Activated naive CD4-positive, alpha-beta T cell treated with anti-CD3 and anti-CD28 coated beads, Interleukin-2, amount 50 U/mL, for 72 hours (primary cell): ENCODE data around the gene HMGN3. TPM values are rescaled to one million over a fixed set of nuclear protein-coding genes. Genes with fewer than 3 reads are reported as not detected.

ENCODE experiments used
- ATAC-seq, 2 donors: fragments of 150-1000 bp; cut with Tn5 transposase; 2 replicates each; pipeline ENCODE4 v1.10.0; 2021; ENCODE audit warnings: mild to moderate bottlenecking in 2 of 2, moderate library complexity in 2 of 2
- DNase-seq, 2 donors: peaks; one replicate each; pipeline ENCODE4 v3.0.0; 2021 to 2022; ENCODE audit warnings: low spot score in 2 of 2
- H3K27ac Mint-ChIP-seq, 2 donors: one replicate each; pipeline ENCODE4 v1.8.0; 2022; ENCODE audit warnings: mild to moderate bottlenecking in 2 of 2, mixed read lengths in 2 of 2
- H3K36me3 Mint-ChIP-seq, 2 donors: one replicate each; pipeline ENCODE4 v1.8.0; 2022; ENCODE audit warnings: mixed read lengths in 2 of 2
- H3K9me3 Mint-ChIP-seq, 2 donors: one replicate each; pipeline ENCODE4 v1.8.0; 2022; ENCODE audit warnings: mixed read lengths in 2 of 2
- total RNA-seq, 2 donors: library from RNA; stranded (reverse); gene quantifications; one replicate each; pipeline ENCODE4 v1.2.3, GENCODE V29; 2022

Gene HMGN3
- total RNA-seq, 2 donors from 2014 or later: 49.8 to 57.0 TPM

DNA sequence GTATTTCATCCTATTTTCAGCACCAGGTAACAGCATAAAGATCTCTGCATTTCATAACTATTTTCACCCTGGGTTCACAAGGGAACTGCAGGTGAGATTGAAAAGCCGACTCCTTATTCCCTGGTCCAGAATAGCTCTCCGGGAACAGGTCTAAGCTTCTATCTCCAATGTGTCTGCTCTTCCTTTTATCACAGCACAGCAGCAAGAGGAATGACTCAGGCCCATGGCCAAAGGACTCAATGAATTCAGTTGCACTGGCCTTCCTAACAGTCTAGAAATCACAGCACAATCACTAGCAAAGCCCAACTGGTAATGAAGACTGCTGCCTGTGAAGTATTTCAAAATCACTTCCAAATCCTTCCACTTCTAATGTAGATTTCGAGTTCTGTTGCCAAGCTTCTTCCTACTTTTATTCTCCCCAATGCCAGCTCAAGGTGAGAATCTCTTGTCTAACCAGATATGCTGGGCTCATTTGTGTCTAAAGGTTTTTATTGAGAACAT lies 30.7 kb downstream of the HMGN3 start:
- Mint-ChIP-seq H3K27ac (no peak overlapping the region), H3K36me3 (peaks cover 11 to 22% of the 10 kb centered on the region in 2 donors), H3K9me3 (no peaks in the 10 kb centered on the region)
- no peak for ATAC-seq
- no peak for DNase-seq

DNA sequence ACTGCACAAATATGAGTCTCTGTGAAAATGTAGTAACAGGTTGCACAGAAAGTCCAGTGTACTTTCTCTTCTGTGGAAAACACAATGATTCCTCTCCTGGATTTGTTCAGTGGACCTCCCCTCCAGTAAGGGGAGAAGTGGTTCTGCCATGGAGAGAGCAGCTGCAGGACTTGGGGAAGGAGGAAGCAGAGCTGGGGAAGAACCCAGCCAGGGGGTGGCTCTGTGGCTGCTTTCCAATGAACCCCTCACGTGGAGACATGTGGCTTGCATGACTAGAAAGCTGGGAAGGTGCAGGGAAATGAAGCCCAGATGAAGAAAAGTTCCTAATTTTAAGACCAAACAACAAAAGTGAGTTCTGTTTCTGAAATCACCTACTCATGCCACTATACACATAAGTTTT lies 31.9 kb downstream of the HMGN3 start:
- H3K36me3 Mint-ChIP-seq: peaks cover 10 to 21% of the 10 kb centered on the region in 2 donors
- ATAC-seq: no peak
- H3K9me3 Mint-ChIP-seq: no peaks in the 10 kb centered on the region
- peak overlapping the region in 1 of 2 donors; percentile 32 for H3K27ac Mint-ChIP-seq
- DNase-seq: no peak

DNA sequence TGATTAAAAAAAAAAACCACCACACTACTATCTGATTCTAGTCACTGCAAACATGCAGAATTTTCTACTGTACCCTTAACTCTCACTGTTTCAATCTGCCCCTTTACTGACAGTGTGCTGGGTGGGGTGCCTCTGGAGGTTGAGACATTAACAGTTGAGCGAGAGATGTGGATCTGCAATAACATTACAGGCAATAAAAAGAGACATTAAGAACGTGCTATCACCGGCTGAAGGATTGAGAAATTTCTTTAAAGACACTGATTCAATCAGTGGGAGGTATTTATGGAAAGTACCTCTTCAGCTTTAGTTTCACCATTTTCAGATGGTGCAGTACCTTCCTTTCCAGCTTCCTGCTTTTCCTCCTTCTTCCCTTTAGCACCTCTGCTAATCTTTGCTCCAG lies 32.5 kb downstream of the HMGN3 start:
- no peaks in the 10 kb centered on the region for H3K9me3 Mint-ChIP-seq
- DNase-seq (no peak), ATAC-seq (no peak)
- H3K27ac Mint-ChIP-seq: no peak overlapping the region
- H3K36me3 Mint-ChIP-seq: peaks cover 6 to 15% of the 10 kb centered on the region in 2 donors

DNA sequence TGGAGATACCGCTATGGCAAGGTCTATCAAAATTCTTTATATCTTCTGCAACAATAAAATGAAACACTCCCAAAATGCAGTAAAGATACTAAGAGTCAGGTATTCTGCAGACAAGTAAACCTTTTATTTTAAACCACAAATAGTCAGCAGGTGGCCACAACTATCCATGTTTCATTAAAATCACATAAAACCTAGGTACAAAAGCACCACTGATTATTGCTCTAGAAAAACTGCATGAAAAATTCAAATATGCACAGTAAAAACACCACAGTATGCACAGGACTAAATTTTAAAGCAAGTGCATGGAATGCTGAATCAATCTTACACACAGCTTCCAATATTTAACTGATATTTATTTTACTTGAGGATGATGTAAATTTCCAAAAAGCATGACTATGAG lies 33.3 kb downstream of the HMGN3 start:
- no peak for ATAC-seq
- DNase-seq: no peak
- H3K27ac Mint-ChIP-seq: no peak overlapping the region

DNA sequence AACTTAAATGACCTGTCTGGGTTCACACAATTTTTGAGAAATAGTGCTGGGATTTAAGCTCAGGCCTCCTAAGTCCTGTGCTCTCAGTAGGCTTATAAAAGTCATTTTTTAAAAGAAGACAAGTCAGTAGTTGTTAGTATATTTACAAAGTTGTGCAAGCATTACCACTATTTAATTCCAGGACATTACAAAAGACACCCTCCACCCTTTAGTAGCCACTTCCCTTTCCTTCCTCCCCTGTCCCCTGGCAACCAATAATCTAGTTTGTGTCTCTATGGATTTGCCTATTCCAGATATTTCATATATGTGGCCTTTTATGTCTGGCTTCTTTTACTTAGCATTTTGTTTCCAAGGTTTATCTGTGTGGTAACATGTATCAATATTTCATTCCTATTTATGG lies 37.6 kb downstream of the HMGN3 start:
- H3K9me3 Mint-ChIP-seq: peaks cover 3 to 11% of the 10 kb centered on the region in 2 donors
- H3K36me3 Mint-ChIP-seq: peaks cover 6 to 10% of the 10 kb centered on the region in 2 donors
- no peak for ATAC-seq

More for the DNA sequence above, 33.3 kb downstream of the HMGN3 start:
- Mint-ChIP-seq H3K36me3 (peaks cover 6 to 11% of the 10 kb centered on the region in 2 donors), H3K9me3 (no peaks in the 10 kb centered on the region)

DNA sequence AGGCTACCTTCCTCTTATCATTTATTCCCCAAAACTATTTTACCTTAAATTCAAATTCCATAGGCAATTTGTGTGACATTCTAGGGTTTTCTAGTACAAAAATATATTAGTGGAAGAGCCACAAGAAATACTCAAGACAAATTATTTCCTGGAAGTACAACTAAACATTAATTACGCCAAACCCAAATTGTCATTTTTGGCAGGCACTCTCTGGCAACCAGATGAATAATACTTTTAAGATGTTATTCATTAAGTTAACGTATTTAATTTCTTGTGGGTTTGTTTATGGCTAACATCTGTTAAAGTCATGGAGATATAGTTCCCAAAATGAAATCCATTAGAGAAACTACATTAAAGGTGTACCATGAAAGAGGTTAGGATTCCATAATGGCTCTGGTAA lies 40.5 kb downstream of the HMGN3 start:
- ATAC-seq (no peak), DNase-seq (no peak)
- Mint-ChIP-seq H3K27ac (no peak overlapping the region), H3K36me3 (peaks cover 10 to 11% of the 10 kb centered on the region in 2 donors), H3K9me3 (peaks cover 12 to 21% of the 10 kb centered on the region in 2 donors)

More for the DNA sequence above, 37.6 kb downstream of the HMGN3 start:
- DNase-seq: no peak
- H3K27ac Mint-ChIP-seq: no peak overlapping the region

DNA sequence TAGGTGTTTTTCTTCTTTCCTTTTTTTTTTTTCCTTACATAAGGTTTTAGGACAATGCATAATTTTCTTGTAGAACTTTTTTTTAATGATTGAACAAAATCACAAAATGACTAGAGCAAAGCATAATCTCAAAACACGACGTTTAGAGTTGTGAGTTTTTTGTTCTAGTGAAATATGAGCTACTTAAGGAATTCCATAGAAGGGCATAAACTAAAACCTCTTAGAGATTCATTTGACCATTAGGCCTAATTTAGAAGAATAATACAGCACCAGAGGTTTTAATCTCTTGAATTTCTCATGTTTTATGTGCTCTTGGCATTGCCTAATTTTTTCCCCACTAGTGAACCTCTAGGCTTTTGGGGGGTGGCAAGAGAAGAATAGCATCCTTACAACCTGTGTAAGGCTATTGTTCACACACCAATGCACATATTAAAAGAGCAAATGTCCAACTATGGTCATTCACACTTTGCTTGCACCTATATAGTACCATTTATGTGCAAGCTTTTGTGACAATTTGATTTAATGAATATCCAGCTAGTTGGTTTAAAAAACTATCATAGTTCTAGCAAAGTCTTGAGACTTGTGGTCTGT lies 44.6 kb downstream of the HMGN3 start:
- ATAC-seq: no peak
- Mint-ChIP-seq H3K36me3 (peaks cover 10 to 11% of the 10 kb centered on the region in 2 donors), H3K27ac (no peak overlapping the region)

DNA sequence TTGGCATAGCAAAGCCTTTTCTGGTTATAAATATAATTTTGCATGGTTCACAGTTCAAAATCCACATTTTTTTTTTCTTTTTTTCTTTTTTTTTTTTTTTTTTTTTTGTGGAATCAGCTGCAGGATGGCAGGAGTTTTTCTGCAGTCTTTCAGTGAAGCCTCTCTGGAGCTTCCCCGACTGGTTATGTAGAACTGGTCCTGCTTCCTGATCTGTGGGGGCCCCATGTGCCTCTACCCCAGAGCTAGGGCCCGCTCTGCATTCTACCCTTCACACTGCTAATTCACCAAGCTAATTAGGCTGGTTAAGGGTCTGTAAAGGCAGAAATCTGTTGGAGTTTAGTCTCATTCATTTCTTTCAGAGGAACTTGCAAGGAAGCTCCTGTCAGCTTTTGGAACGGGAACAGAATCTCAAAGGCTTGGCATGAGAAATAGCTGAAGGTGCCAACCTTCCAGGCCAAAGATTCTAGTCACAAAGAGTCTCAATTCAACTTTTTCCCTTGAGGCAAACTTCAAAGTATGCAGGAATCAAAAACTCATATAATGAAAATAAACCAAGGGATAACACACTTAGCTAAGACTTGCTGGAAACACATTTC lies 45.5 kb downstream of the HMGN3 start:
- ATAC-seq: no peak
- no peak for DNase-seq
- Mint-ChIP-seq H3K36me3 (peaks cover 10 to 11% of the 10 kb centered on the region in 2 donors), H3K9me3 (peaks cover 12 to 21% of the 10 kb centered on the region in 2 donors), H3K27ac (no peak overlapping the region)

More for the DNA sequence above, 44.6 kb downstream of the HMGN3 start:
- H3K9me3 Mint-ChIP-seq: peaks cover 12 to 21% of the 10 kb centered on the region in 2 donors
- DNase-seq: no peak

DNA sequence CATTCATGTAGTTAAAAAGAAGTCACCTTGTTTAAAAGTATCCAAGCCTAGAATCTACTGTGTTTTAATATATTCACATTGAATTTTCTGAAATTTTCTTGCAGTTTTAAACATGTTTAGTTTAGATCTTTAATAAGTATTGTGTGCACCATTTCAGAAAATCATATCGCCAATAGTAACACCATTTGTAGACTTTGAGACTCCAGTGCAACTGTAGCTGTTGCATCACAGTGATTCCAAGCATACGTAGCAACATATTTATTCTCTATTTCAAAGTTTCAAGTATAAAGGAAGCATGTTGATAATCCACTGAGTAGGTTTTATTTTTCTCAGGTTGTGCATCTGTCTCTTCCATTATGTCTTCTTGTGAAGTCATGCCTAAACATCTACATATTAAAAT lies 46.4 kb downstream of the HMGN3 start:
- H3K9me3 Mint-ChIP-seq: peaks cover 10 to 19% of the 10 kb centered on the region in 2 donors
- H3K36me3 Mint-ChIP-seq: peaks cover 8 to 9% of the 10 kb centered on the region in 2 donors
- H3K27ac Mint-ChIP-seq: no peak overlapping the region
- DNase-seq (no peak), ATAC-seq (no peak)

DNA sequence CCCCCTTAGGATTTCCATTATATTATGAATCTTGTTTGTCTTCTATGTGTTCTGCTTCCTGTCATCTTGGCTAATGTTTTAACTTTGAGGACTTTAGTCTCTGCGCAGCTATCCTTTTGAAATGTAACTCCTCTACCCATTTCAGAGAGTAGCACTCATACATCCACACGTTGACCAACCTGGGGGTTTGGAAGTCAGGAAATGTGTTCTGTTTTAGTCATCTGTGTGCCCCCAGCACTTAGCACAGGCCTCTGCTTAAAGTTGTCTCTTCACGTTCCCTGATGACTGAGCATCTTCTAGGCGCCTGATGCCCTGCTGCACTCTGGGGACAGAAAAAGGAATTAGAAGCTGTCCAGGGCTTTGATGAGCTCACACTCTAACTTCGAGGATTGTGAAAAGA lies 47.9 kb downstream of the HMGN3 start:
- H3K9me3 Mint-ChIP-seq: peaks cover 8 to 9% of the 10 kb centered on the region in 2 donors

DNA sequence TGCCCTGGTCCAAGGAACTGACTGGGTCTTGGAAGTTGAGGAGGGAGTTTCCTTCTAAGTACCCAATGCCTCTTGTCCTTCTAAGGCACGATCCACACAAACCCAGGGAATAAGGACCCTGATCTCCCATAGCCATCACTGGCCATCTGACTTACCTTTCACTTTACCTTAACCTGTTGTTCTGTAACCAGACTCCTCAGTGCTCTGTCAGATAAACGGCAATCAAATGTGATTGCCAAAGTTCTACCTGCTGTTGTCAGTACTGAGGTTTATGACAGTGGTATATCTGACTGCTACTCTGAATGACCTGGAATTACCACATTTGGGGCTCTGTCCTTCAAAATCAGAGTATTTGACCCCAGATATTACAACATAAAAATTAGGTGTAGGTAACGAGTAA lies 49.8 kb downstream of the HMGN3 start:
- DNase-seq: no peak
- no peaks in the 10 kb centered on the region for H3K9me3 Mint-ChIP-seq
- H3K36me3 Mint-ChIP-seq: no peaks in the 10 kb centered on the region
- H3K27ac Mint-ChIP-seq: no peak overlapping the region
- ATAC-seq: no peak

More for the DNA sequence above, 47.9 kb downstream of the HMGN3 start:
- no peak overlapping the region for H3K27ac Mint-ChIP-seq
- peaks cover 0 to 5% of the 10 kb centered on the region in 2 donors for H3K36me3 Mint-ChIP-seq
- DNase-seq: no peak
- ATAC-seq: no peak

DNA sequence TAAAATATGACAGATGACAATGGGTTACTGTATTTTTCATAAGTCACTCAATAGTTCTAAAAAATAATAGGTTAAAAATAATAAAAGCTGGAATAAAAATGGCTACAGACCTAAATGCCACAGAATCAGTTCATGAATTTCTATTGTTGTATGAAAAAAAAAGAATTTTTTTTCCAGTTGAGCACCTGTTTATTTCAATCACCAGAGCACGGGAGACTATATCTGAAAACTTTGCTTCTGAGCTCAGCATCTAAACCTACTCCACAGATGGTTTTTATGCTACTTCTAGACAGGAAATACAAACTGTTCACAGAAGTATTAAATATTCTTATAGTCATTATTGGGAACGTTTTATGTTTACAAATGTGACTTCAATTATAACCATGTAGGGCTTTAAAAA lies 50.4 kb downstream of the HMGN3 start:
- ATAC-seq (no peak), DNase-seq (no peak)
- Mint-ChIP-seq H3K9me3 (no peaks in the 10 kb centered on the region), H3K27ac (no peak overlapping the region), H3K36me3 (no peaks in the 10 kb centered on the region)

DNA sequence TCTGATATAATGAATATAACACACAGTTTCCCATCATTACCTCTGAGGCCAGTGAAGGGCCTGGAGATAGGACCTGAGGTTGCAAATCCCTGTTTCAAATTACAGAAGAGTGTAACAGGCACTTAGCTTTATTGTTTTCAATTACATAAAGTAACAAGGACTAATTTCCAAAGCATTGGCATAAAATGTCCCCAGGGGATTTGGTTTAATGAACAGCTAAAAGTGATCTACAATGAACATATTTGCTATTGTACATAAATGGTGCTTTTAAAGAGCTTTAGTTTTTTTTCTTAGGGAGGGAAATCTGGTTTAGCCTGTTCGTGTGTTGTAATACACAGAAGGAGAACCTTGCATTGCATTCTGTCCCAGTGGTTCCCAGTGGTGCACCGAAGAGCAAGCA lies 54.4 kb downstream of the HMGN3 start:
- Mint-ChIP-seq H3K27ac (no peak overlapping the region), H3K9me3 (peaks cover 0 to 3% of the 10 kb centered on the region in 2 donors), H3K36me3 (no peaks in the 10 kb centered on the region)
- no peak for ATAC-seq
- DNase-seq: no peak

DNA sequence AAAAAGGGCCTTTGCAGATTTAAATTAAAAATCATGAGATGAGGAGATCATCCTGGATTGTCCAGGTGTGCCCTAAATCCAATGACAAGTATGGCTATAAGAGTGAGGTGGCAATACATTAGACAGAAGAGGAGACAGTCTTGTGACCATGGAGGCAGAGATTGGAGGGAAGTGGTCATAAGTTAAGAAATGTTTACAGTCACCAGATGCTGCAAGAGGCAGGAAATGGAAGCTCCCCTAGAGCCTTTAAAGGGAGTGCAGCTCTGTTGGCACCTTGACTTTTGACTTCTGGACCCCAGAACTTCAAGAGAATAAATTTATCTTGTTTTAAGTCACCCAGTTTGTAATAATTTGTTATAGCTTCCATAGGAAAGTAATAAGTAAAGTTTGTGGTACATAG lies 61.1 kb downstream of the HMGN3 start:
- ATAC-seq: no peak
- Mint-ChIP-seq H3K27ac (no peak overlapping the region), H3K36me3 (no peaks in the 10 kb centered on the region), H3K9me3 (peaks cover 0 to 3% of the 10 kb centered on the region in 2 donors)
- no peak for DNase-seq

DNA sequence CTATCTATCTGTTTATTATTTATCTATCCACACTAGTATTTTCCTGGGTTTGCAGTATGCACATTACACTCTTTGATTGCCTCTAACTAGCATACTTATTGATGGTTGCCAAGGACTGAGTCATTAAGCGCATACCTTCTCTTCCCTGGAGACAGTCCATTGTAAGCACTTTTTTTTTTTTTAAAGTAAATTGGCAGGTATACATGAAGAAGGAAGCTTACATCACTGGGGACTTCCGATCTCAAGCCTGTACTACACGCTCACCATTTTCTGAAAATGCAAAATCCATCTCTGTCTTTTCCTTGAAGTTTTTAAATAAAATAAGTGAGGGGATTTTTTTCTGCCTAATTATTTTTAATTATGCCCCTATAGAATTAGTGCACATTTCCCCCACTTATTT lies 63.5 kb downstream of the HMGN3 start:
- ATAC-seq: no peak
- Mint-ChIP-seq H3K9me3 (no peaks in the 10 kb centered on the region), H3K27ac (no peak overlapping the region), H3K36me3 (no peaks in the 10 kb centered on the region)
- DNase-seq: no peak

DNA sequence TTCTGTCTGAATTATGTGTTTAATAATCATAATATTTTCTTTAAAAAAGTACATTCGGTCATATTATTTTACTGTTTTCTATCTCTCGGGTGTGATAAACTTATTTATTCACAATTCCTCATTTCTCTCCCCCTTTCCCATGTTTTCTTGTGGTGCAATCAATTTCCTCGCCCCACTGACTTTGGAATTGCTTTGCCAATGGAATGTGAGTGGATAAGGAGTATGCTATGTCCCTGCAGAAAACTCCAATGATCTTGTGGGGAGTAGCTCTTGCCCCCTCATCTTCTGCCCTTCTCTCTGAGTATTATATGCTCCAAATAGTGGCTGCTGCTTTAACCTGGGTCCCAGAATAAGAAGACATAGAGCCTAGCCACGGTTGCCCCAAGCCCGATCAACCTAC lies 64.1 kb downstream of the HMGN3 start:
- DNase-seq (no peak), ATAC-seq (no peak)
- Mint-ChIP-seq H3K9me3 (no peaks in the 10 kb centered on the region), H3K27ac (no peak overlapping the region), H3K36me3 (no peaks in the 10 kb centered on the region)

DNA sequence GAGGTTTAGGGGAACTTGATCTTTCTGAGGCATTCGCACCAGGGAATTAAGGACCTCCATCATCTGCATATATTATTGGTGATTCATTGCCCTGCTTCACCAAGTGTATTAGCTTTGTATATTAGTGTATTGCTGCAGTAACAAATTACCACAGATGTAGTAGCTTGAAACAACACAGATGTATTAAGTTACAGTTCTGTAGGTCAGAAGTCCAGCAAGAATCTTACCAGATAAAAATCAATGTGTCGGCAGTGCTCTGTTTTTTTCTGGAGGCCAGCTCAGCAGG lies 65.8 kb downstream of the HMGN3 start:
- no peak for DNase-seq
- ATAC-seq: no peak
- Mint-ChIP-seq H3K9me3 (no peaks in the 10 kb centered on the region), H3K27ac (no peak overlapping the region), H3K36me3 (no peaks in the 10 kb centered on the region)
